Neural cell (in vitro differentiated cells): ENCODE data around the gene STON2. TPM values are rescaled to one million over a fixed set of nuclear protein-coding genes. Genes with fewer than 3 reads are reported as not detected.

Source experiments
- H2AFZ ChIP-seq: fragments of 200-600, 300-800 bp; sonication (generic), shearing (Covaris generic); 2 replicates; pipeline ENCODE4 v1.6.0; 2014; ENCODE audit warnings: low read depth, mild to moderate bottlenecking, antibody characterized with exemption, low read length, moderate library complexity
- H3F3A ChIP-seq: fragments of 200-600 bp; shearing (Covaris generic); 2 replicates; pipeline ENCODE4 v1.6.1; 2016; ENCODE audit warnings: mild to moderate bottlenecking, moderate library complexity, mixed read lengths, antibody characterized with exemption, low read length; ENCODE audit not compliant: insufficient read depth, poor library complexity, severe bottlenecking
- H3K27ac ChIP-seq: fragments of 200-600, 300-800 bp; sonication (generic), shearing (Covaris generic); 2 replicates; pipeline ENCODE4 v1.5.1; 2014; ENCODE audit warnings: mild to moderate bottlenecking, low read length, moderate library complexity
- H3K27me3 ChIP-seq: fragments of 300-800, 200-600 bp; sonication (generic), shearing (Covaris generic); 2 replicates; pipeline ENCODE4 v1.6.0; 2014; ENCODE audit warnings: mild to moderate bottlenecking, low read depth, low read length, moderate library complexity; ENCODE audit not compliant: insufficient read depth
- H3K36me3 ChIP-seq: fragments of 300-800, 200-600 bp; sonication (generic), shearing (Covaris generic); 2 replicates; pipeline ENCODE4 v1.5.1; 2014; ENCODE audit warnings: mild to moderate bottlenecking, antibody characterized with exemption, low read length, moderate library complexity; ENCODE audit not compliant: insufficient read depth
- H3K4me2 ChIP-seq: fragments of 300-800, 200-600 bp; sonication (generic), shearing (Covaris generic); 2 replicates; pipeline ENCODE4 v1.6.0; 2014; ENCODE audit warnings: mild to moderate bottlenecking, low read length
- H3K4me3 ChIP-seq: fragments of 300-800, 200-600 bp; sonication (generic), shearing (Covaris generic); 2 replicates; pipeline ENCODE4 v1.5.1; 2014; ENCODE audit warnings: mild to moderate bottlenecking, low read length, moderate library complexity
- H3K79me2 ChIP-seq: fragments of 200-600 bp; shearing (Covaris generic); replicated peaks from 2 replicates; pipeline ENCODE4 v1.6.0; 2014; ENCODE audit warnings: mild to moderate bottlenecking, low read length, moderate library complexity; ENCODE audit not compliant: insufficient read depth
- H3K9ac ChIP-seq: fragments of 300-800, 200-600 bp; sonication (generic), shearing (Covaris generic); 2 replicates; pipeline ENCODE4 v1.6.1; 2016; ENCODE audit warnings: mild to moderate bottlenecking, low read length, mixed read lengths
- H3K9me2 ChIP-seq: fragments of 200-600 bp; shearing (Covaris generic); 2 replicates; pipeline ENCODE4 v1.6.1; 2016; ENCODE audit warnings: mild to moderate bottlenecking, low read length, mixed read lengths; ENCODE audit not compliant: insufficient read depth
- H3K9me3 ChIP-seq: fragments of 200-600, 300-800 bp; sonication (generic), shearing (Covaris generic); 2 replicates; pipeline ENCODE4 v1.6.1; 2016; ENCODE audit warnings: mild to moderate bottlenecking, mixed run types, low read length, moderate library complexity, mixed read lengths
- H4K20me1 ChIP-seq: fragments of 200-600 bp; shearing (Covaris generic); 2 replicates; pipeline ENCODE4 v1.6.1; 2016; ENCODE audit warnings: mild to moderate bottlenecking, mixed run types; ENCODE audit not compliant: insufficient read depth
- EP300 ChIP-seq: fragments of 450-650 bp; conservative IDR thresholded peaks from 2 replicates; pipeline ENCODE4 v1.6.1; 2014; ENCODE audit warnings: antibody characterized with exemption, mild to moderate bottlenecking, moderate library complexity; ENCODE audit not compliant: poor library complexity, severe bottlenecking
- EZH2 ChIP-seq: fragments of 200-600, 300-800 bp; shearing (Covaris generic), sonication (generic); IDR thresholded peaks from 2 replicates; pipeline ENCODE4 v1.6.1; 2014; ENCODE audit warnings: antibody characterized with exemption, low read length, borderline replicate concordance, mild to moderate bottlenecking; ENCODE audit not compliant: insufficient read depth, poor library complexity, severe bottlenecking
- MXI1 ChIP-seq: fragments of 450-650 bp; conservative IDR thresholded peaks from 2 replicates; pipeline ENCODE4 v1.6.1; 2014; ENCODE audit warnings: antibody characterized with exemption, mild to moderate bottlenecking; ENCODE audit not compliant: poor library complexity, severe bottlenecking
- POLR2AphosphoS5 ChIP-seq: IDR thresholded peaks from 2 replicates; pipeline ENCODE4 v1.6.1; 2012
- RAD21 ChIP-seq: fragments of 450-650 bp; conservative IDR thresholded peaks from 2 replicates; pipeline ENCODE4 v1.6.1; 2014; ENCODE audit warnings: antibody characterized with exemption, mild to moderate bottlenecking, moderate library complexity
- SMC3 ChIP-seq: fragments of 450-650 bp; conservative IDR thresholded peaks from 2 replicates; pipeline ENCODE4 v1.6.1; 2014; ENCODE audit warnings: antibody characterized with exemption, mild to moderate bottlenecking, moderate library complexity; ENCODE audit not compliant: poor library complexity
- TAF1 ChIP-seq: IDR thresholded peaks from 2 replicates; pipeline ENCODE4 v1.6.1; 2012; ENCODE audit warnings: low read depth
- polyA plus RNA-seq: library from polyadenylated mRNA; depleted of rRNA; stranded (reverse); fragments of >200 nt; gene quantifications from 2 replicates; pipeline ENCODE4 v1.2.3, GENCODE V29; 2014
- TF ChIP-seq, protein P1 (sequence below): IDR thresholded peaks from 2 replicates; pipeline ENCODE4 v1.6.1; 2012; ENCODE audit warnings: borderline replicate concordance
- TF ChIP-seq, protein P2 (sequence below): fragments of 450-650 bp; IDR thresholded peaks from 2 replicates; pipeline ENCODE4 v1.5.1; 2014; ENCODE audit warnings: antibody characterized with exemption, mild to moderate bottlenecking, moderate library complexity; ENCODE audit not compliant: poor library complexity, severe bottlenecking

The STON2 gene
- polyA plus RNA-seq, 1 donor from 2014 or later, result 11.3 TPM

DNA sequence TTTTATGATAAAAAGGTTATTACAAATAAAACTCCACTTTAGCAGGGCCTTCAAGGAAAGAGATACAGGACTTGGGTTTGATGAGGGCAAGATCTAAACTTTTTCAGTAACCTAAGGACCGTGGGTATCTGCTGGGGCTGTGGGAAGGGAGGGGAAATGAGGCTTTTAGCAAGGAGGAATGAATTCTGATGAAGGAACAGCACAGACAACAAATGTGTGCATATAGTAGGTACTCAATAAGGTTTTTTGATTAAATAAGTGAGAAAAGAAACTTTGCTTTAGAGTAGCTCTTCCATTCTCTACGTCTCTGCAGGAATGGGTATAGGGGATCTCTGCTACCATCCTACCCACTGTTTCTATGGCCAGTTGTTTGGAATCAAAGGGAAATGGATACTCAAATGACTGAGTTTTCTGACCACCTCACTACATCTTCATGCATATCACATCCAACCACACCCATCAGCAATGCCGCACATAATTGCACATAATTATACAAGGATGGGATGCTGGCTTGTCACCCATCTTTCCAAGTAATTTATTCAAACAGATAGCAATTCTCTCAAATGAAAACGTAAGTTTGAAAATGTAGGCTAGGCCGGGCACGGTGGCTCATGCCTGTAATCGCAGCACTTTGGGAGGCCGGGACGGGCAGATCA is 119.9 kb downstream of the STON2 start:
- no peaks in the 10 kb centered on the region for H4K20me1 ChIP-seq
- H3K9ac ChIP-seq, result no peak overlapping the region
- no peaks in the 10 kb centered on the region for H3K36me3 ChIP-seq
- TF ChIP-seq EZH2, result no peak
- TF ChIP-seq EP300, result no peak
- TF ChIP-seq TAF1, result no peak
- TF ChIP-seq, protein P1, sequence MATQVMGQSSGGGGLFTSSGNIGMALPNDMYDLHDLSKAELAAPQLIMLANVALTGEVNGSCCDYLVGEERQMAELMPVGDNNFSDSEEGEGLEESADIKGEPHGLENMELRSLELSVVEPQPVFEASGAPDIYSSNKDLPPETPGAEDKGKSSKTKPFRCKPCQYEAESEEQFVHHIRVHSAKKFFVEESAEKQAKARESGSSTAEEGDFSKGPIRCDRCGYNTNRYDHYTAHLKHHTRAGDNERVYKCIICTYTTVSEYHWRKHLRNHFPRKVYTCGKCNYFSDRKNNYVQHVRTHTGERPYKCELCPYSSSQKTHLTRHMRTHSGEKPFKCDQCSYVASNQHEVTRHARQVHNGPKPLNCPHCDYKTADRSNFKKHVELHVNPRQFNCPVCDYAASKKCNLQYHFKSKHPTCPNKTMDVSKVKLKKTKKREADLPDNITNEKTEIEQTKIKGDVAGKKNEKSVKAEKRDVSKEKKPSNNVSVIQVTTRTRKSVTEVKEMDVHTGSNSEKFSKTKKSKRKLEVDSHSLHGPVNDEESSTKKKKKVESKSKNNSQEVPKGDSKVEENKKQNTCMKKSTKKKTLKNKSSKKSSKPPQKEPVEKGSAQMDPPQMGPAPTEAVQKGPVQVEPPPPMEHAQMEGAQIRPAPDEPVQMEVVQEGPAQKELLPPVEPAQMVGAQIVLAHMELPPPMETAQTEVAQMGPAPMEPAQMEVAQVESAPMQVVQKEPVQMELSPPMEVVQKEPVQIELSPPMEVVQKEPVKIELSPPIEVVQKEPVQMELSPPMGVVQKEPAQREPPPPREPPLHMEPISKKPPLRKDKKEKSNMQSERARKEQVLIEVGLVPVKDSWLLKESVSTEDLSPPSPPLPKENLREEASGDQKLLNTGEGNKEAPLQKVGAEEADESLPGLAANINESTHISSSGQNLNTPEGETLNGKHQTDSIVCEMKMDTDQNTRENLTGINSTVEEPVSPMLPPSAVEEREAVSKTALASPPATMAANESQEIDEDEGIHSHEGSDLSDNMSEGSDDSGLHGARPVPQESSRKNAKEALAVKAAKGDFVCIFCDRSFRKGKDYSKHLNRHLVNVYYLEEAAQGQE, result no peak
- no peak for TF ChIP-seq MXI1
- no peak for TF ChIP-seq POLR2AphosphoS5
- no peak for TF ChIP-seq RAD21
- TF ChIP-seq SMC3, result no peak
- TF ChIP-seq, protein P2, sequence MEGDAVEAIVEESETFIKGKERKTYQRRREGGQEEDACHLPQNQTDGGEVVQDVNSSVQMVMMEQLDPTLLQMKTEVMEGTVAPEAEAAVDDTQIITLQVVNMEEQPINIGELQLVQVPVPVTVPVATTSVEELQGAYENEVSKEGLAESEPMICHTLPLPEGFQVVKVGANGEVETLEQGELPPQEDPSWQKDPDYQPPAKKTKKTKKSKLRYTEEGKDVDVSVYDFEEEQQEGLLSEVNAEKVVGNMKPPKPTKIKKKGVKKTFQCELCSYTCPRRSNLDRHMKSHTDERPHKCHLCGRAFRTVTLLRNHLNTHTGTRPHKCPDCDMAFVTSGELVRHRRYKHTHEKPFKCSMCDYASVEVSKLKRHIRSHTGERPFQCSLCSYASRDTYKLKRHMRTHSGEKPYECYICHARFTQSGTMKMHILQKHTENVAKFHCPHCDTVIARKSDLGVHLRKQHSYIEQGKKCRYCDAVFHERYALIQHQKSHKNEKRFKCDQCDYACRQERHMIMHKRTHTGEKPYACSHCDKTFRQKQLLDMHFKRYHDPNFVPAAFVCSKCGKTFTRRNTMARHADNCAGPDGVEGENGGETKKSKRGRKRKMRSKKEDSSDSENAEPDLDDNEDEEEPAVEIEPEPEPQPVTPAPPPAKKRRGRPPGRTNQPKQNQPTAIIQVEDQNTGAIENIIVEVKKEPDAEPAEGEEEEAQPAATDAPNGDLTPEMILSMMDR, result no peak
- no peaks in the 10 kb centered on the region for H3K9me2 ChIP-seq
- no peak overlapping the region for H3K27ac ChIP-seq
- H3K27me3 ChIP-seq, result no peaks in the 10 kb centered on the region
- H3K79me2 ChIP-seq, result peaks cover 4% of the 10 kb centered on the region
- no peaks in the 10 kb centered on the region for H3K9me3 ChIP-seq
- H3F3A ChIP-seq, result no peaks in the 10 kb centered on the region
- H2AFZ ChIP-seq, result no peak overlapping the region
- H3K4me2 ChIP-seq, result no peak overlapping the region
- no peak overlapping the region for H3K4me3 ChIP-seq

DNA sequence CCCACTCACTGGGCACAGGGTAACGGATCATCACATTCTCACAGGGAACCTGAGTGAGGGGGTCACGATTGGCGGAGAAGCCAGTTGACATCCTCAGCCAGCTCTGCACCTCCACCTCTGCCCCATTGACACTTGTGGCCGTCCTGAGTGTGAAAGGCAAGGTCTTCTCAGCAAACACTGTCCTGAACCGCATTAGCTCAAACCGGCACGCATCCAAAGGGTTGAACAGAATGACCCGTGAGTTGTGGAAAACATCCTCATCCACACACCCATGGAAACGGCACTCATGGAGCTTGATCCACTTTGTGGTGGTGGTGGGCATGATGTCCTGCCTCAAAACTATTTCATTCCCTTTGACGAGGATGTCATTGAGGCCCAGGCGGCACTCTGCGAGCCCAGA is 123.0 kb downstream of the STON2 start:
- Histone ChIP-seq H4K20me1 (no peaks in the 10 kb centered on the region), H3K4me3 (no peak overlapping the region), H3K79me2 (peaks cover 3% of the 10 kb centered on the region), H2AFZ (no peak overlapping the region), H3K4me2 (no peak overlapping the region), H3K27me3 (no peaks in the 10 kb centered on the region), H3F3A (no peaks in the 10 kb centered on the region), H3K36me3 (no peaks in the 10 kb centered on the region), H3K9ac (no peak overlapping the region), H3K9me2 (no peaks in the 10 kb centered on the region), H3K9me3 (no peaks in the 10 kb centered on the region), H3K27ac (no peak overlapping the region)
- TF ChIP-seq EZH2 (no peak), RAD21 (no peak), SMC3 (no peak), MXI1 (no peak), TAF1 (no peak), POLR2AphosphoS5 (no peak), EP300 (no peak)
- TF ChIP-seq, protein P2, result no peak
- TF ChIP-seq, protein P1, result no peak
